GM11168 (cell line): ENCODE data around the gene ANKRD40CL.

Experiments
- in situ Hi-C: fragments of 300-500 bp; cut with MboI; formaldehyde crosslinking; loops from one replicate; pipeline ENCODE4 v1.12.0; 2022; ENCODE audit warnings: low sequenced_read_pairs; ENCODE audit not compliant: unreplicated experiment

ANKRD40CL gene

DNA sequence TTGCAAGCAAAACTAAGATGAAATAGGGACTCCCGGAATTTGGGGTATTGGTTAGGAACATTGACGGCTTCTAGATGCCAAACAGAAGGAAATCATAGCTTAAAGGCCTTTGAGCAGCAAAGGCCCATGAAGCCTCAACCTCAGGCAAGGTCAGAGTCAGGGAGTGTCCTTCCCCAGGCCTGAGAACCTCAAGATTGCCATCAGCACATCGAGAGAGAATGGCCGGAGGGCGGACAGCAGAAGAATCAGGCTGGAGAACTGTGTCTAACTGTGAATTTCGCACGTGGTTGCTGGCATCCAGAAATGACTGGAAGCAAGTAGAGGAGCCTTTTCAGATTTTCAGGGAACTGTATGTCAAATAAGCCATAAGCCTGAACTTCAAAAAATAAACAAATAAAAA is 24.8 kb upstream of the ANKRD40CL start:
- in situ Hi-C loops, result no loop called here

DNA sequence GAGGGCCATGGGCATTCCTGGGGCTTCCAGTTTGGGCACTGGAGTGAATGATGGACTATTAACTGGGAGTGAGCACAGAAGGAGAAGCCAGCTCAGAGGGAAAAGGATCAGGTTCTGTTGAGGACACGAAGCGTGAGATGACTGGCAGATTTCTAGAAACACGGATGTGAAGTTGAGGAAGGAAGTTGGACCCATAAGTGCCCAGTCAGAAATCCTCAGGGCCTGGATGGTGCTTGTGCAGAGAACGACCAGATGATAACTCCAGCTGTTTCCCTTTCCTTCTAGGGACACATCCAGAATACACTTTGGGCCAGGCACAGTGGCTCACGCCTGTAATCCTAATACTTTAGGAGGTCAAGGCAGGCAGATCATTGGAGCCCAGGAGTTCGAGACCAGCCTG is 23.3 kb upstream of the ANKRD40CL start:
- in situ Hi-C loops, result no loop called here

DNA sequence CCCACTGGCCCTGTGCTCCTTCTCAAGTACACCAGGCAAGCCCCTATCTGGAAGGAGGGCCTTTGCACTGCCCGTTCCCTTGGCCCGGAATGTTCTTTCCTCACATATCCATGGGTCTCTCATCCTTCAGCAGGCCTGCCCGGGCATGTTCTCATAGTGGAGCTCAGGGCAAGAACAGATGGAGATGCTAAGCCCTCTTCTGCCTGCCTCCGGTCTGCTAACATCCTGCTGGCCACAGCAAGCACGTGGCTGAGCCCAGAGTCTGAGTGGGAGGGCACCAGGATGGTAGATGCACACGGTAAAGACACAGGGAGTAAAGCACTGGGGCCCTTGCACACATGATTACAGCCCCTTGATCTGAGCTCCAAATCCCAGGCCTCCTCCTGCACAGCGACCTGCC is 19.8 kb upstream of the ANKRD40CL start:
- in situ Hi-C loops, result no loop called here

DNA sequence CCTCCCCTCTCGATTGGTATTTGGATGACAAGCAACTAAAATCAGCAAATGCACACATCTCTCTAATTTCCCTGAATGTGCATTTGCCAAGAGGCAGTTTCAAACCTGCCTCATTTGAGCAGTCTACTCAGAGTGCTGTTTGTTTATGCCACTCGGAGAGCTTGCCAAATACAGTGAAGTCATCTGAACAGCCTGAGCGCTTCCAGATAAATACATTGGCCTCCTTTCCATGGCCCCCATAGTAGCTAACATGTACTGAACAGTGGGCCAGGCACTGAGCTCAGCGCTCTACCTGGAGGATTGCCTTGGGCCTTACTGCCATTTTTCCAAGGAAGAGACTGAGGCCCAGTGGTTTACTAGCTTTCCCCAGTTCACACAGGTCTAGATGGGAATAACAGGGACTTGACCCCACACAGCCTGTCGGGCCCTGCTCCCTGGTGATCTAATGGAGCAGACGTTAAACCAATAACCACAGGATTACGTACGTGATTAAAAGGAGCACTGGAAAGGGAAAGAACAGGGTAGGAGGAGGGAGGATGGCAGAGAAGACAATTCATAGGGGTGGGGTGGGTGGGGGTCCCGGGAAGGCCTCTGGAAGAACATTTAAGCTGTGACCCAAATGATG is 18.7 kb upstream of the ANKRD40CL start:
- in situ Hi-C loops, result no loop called here

DNA sequence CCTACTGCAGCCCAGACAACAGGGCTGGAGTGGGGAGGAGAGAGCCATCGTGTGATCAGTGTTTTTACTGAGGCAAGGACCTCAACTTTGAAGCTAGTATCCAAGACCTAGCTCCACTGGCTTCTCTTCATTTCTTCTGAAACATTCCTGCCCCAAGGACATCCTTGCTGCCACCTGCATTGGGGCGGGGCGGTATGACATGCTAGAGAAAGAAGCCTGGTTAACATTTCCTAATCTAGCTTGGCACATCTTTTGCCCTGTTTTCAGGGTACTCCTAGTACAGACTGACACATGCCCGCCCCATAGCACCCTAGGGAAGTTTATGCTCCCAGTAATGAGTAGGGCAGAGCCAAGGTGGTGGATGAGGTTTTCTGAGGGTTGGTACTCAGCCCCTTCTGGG is 17.8 kb upstream of the ANKRD40CL start:
- in situ Hi-C loops, result no loop called here

DNA sequence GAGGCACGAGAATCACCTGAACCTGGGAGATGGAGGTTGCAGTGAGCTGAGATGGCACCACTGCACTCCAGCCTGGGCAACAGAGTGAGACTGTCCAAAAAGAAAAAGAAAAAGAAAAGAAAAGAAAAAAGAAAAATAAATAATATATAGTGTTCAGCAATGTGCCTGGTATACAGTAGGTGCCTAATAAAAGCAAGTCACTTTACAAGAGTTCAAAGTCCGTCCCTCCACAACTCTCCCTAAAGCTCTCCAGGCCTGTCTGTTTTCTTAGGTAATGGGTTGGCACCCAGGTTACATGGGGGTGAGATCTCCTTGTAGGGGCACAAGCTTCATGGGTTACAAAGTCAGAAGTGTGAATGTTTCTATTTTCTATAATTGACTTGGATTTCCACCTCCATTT is 16.6 kb upstream of the ANKRD40CL start:
- in situ Hi-C loops, result loop anchor here (5.0 kb wide), 1 partner anchor 48 kb away; no protein-coding TSS in a partner anchor

DNA sequence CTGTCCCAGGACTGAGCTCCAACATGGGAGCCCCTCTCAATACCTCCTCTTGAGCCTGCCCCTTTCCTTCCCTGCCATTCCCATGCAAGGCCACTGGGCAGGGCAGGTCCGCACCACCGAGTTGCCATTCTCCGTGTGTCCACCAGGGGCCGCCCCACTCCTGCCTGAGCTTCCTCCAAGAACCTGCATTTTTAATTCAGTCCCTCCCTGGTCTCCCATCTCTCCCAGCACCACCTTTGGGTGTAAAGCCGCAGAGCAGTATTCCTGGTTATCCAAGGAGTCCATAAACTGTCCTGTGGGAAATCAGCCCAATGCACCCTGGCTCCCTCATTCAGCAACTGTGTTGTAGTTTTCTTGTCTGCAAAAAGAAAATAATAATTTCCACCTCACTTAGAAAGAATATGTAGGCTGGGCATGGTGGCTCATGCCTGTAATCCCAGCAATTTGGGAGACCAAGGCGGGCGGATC is 15.9 kb upstream of the ANKRD40CL start:
- in situ Hi-C loops, result loop anchor here (5.0 kb wide), 1 partner anchor 49 kb away; no protein-coding TSS in a partner anchor

DNA sequence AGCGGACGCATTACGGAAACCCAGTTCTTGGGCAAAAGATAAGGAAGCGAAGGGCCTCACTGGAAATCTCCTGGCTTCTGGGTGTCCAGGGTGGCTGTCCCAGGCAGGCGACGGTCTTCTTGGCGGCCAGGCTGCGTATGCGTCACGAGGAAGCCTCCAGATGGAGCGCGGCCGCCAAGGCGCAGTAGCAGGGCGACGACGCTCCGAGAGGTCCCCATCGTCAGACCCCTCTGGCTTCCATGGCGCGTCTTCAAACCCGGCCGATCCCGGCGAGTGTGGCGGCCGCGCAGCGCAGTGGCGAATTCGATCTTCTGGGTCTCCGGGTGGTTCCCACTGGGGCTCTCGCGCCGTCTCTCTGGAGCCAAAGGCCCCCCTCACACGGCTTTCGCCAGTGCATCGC is 13.8 kb upstream of the ANKRD40CL start:
- in situ Hi-C loops, result loop anchor here (5.0 kb wide), 1 partner anchor 51 kb away; no protein-coding TSS in a partner anchor

DNA sequence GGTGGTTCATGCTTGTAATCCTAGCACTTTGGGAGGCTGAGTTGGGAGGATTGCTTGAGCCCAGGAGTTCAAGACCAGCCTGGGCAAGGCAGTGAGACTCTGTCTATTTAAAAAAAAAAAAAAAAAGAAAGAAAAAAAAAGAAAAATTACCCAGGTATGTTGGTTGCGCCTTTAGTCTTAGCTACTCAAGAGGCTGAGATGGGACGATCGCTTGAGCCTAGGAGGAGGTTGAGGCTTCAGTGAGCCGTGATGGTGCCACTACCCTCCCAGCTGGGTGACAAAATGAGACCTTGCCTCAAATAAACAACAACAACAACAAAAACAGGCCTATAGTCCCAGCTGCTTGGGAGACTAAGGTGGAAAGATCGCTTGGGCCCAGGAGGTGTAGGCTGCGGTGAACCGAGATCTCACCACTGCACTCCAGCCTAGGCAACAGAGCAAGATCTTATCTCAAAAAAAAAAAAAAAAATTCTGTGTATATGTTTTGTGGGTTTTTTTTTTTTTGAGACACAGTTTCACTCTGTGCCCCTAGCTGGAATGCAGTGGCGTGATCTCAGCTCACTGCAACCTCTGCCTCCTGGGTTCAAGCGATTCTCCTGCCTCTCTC is 12.5 kb upstream of the ANKRD40CL start:
- in situ Hi-C loops, result loop anchor here (5.0 kb wide), 1 partner anchor 52 kb away; no protein-coding TSS in a partner anchor

DNA sequence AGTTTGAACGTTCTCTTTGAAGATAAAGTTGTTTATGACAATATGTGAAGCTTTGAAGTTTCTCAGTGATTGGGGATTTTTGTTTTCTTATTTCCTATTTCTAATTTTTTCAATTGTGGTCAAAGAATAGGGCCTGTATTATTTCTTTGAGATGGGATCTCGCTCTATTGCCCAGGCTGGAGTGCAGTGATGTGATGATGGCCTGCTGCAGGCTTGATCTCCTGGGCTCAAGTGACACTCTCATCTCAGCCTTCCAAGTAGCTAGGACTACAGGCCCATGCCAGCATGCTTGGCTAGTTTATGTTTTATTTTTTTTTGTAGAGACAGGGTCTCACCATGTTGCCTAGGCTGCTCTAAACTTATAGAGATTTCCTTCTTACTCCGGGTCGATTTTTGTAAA is 11.7 kb upstream of the ANKRD40CL start:
- in situ Hi-C loops, result no loop called here

DNA sequence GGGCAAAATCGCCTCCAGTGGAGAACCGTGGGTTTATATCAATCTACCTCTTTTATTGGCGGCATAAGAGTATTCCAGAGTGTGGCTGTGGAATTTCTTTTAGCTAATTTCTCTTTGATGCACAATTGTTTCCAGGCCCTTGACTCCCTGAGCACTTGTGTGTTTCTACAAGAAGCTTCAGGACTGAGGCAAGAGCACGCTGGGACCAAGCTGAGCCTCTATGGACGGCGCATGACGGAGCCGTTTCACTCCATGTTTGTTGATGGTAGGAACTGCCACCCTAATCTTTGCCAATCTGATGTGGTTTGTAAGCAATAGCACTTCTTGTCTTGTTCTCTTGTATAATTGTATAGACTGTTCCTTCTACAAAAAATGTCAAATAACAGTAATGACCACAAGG is 11.2 kb upstream of the ANKRD40CL start:
- in situ Hi-C loops, result no loop called here

DNA sequence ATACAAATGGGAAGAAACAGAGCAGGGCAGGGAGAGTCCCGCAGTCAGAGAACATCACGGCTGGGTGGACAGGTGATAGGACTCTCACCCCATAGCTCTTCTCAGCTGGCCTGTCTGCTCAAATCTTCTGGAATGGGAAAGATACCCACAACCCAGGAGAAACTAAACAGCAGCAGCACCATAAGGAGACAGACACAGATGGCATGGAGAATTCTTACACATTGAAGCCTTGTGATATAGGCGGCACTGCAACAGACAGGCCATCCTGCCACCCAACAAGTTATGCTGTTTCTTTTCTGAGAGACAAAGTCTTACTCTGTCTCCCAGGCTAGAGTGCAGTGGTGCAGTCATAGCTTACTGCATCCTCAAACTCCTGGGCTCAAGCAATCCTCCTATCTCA is 8.6 kb upstream of the ANKRD40CL start:
- in situ Hi-C loops, result no loop called here

DNA sequence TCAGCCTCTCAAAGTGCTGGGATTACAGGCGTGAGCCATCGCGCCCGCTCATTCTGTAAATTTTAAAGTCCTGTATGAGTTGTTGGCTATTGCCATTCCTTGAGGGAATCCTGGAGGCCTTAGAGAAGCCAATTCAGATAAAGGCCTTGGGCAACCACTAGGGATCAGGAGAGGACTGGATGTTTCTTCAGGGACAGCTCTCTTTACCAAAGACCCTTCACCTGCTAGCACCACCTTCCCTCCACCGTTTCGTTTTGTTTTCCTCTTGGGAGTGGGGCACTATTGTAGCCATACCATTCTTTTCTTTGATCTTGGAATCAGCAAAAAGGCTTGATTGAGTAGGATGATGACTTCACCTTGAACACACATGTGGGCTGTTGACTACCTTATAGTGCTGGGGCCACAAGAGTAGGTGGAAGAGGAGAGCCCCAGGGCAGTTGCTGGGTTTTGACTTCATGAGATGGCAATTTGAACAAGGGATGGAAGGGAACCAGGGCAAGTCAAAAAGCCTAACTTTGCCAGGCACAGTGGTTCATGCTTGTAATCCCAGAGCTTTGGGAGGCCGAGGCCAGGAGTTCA is 7.0 kb upstream of the ANKRD40CL start:
- in situ Hi-C loops, result no loop called here

DNA sequence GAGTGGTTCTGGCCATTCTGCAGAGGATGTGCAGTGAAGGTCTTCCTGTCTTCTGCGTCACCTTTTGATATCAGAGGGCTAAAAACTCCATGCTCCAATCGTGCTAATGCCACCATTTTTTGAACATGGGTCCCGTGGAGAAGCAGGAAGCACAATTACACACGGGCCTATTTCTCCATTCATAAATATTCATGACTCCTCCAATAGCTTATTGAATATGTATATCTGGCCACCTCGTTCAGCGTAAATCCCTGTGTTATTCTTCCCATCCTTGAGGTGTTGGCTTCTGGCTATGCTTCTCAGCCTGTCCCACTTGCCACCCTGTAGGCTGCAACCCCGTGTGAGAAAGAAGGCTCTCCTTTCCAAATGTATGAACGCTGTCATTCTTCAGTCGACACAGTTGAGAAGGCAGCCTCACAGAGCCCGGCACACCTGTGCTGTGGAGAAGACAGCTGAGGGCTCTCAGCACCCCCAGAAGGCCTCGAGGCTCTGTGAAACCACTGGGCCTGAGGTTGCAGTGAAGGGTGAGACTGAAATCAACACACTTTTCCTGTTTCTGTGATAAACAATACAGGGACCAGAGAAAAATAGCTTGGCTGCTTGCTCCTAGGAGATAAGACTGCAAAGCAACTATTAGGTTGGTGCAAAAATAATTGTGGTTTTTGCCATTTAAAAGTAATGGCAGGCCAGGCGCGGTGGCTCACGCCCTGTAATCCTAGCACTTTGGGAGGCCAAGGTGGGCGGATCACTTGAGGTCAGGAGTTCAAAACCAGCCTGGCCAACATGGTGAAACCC is 4.9 kb upstream of the ANKRD40CL start:
- in situ Hi-C loops, result no loop called here

DNA sequence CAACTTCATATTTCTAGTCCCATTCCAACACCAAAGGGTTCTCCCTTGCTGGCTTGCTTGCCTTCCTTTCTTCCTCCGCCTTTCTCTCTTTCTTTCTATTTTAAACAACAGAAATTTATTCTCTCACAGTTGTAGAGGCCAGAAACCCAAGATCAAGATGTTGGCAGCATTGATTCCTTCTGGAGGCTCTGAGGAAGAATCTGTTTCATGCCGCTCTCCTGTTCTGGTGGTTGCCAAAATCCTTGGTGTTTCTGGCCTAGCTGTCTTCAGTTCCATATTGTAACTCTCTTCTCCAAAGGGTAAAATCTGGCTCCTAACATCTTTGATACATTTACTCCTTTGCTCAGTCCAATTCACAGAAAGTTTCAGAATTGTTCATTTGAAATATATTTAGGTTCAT is 3.0 kb upstream of the ANKRD40CL start:
- in situ Hi-C loops, result no loop called here

DNA sequence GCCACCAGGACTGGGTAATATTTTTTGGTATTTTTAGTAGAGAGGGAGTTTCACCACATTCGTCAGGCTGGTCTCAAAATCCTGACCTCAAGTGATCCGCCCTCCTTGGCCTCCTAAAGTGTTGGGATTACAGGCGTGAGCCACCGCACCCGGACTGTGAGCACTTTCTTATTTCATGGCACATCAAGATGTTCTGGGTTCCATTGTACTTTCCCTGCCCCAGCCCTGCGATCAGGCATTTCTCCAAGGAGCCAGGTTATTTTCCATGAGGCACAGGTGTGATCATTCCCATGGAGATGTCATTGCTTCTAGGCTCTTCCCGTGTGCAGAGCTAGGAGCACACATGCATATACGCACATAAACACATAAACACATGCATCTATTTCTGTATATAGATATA is 2.6 kb upstream of the ANKRD40CL start:
- in situ Hi-C loops, result no loop called here

DNA sequence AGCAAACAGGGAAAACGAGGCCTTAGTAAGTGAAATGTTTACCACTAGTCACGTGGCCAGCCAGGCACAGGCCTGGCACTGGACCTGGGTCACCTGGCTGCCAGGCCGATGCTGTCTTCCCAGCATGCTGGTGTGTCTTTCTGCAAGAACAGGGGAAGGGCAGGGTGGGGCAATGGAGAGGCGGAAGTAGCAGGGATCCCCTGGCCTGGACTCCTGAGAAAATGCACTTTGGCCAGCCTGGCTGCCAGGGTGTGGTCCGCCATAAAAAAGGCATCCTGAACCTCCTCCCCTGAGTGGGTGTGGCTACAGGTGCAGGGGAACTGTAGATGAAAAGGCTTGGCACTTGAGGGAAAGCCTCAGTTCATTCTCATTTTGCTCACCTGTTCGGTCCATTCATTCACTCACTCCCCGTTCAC is 1.0 kb upstream of the ANKRD40CL start:
- in situ Hi-C loops, result no loop called here

DNA sequence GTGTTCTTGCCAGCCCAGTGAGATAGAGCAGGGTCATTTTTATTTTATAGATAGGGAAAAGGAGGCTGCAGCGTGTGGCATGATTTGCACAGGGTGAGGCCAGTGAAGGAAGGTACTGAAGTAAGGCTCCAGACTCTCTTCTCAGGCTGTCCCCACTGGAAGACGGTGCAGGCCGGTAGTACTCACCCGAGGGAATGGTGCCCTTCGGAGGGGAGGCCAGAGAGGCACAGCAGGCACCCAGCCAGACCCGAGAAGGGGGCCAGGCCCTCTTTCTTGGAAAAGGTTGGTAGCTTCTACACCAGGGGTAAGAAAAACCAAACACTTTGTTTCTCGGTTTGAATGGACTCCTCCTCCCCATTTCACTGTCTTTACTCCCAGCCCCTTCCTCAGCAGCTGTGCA is 288 bp downstream of the ANKRD40CL start:
- in situ Hi-C loops, result no loop called here

DNA sequence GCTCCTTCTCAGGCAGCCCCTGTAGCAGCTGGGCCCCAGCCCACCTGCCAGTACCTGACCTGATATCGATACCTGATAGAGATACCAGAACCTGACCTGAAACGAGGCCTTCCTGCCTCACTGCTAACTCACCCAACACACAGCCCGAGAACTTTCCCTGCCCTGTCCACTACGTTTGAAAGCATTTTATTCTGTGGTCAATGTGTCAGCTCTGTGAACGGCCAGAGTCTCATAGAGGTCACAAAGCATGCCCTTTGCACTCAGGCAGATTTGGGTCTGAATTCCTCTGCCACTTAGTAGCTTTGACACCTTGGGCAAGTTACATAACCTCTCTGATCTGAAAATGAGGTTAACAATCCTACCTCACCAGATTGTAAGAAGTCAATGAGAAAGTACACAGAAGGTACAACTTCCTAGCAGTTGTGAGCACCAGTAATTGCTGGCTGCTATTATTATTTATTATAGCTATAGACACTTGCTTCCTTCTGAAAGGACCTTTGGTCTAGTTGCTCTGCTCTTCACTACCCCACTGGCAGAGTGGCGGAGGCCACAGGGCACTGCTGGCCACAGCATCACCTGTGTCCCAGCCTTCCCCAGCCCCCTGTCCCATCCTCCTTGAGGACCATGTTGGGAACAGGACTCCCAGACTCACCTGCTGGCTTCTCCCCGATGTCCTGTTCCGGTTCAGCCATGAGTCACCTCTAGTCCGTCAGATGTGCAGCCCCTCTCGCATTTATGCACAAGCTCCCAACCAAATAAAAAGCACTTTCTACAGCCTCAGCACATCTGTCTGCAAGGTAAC is 895 bp downstream of the ANKRD40CL start:
- in situ Hi-C loops, result no loop called here
